ENCODE results near the gene ANKRD6.

Gene ANKRD6

DNA sequence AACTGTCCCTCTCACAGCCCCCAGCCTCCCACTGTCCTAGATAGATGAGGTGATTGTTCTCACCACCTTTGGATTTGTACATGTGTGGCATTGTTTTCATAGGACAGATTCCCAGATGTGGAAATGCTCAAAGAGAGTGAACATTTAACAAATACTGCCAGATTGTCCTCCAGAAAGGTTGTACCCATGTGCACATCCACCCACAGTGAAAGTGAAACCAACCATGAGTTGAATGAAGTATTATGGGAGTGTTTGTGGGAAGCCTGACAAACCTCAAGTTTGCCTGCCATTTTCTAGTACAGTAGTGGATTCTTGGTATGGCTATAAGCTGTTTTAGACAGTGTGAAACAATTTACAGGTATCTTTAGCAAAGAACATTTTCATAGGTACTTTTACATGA, 42.7 kb downstream of the ANKRD6 start:
- DNase-seq: no peak

DNA sequence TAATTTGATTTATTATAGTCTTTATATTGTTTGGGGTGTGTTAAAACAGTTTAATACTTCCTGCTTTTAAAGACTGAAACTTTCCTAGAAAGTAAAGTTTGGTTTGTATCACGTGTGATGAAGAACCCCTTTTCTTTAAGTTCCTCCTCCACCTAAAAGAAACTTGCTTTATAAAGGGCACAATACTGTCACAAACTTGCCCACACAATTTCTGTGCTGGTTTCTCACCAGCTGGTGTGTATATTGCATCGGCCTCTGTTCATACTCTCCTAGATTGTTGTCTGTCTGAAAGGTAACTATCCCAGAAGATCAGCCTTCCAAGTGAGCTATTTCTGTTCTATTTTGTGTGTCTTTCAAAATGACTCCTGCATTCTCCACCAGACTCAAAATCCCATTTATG, 46.9 kb downstream of the ANKRD6 start:
- no peak for DNase-seq

DNA sequence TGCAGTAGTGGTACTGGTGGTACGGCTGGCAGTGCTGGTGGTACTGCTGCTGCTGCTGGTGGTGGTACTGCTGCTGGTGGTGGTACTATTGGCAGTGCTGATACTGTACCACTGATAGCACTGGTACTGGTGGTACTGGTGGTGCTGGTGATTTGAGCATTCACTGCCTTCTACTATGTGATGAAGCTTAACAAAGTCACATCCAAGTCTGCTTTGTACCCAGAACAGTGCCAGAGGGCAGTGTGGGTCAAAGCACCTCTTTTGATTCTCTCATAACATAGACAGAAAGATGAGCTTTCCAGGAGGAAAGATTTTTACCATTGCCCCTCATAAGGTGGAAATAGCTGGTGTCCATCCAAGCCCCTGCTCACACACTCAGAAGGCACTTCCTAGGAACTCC, 48.7 kb downstream of the ANKRD6 start:
- no peak for DNase-seq

DNA sequence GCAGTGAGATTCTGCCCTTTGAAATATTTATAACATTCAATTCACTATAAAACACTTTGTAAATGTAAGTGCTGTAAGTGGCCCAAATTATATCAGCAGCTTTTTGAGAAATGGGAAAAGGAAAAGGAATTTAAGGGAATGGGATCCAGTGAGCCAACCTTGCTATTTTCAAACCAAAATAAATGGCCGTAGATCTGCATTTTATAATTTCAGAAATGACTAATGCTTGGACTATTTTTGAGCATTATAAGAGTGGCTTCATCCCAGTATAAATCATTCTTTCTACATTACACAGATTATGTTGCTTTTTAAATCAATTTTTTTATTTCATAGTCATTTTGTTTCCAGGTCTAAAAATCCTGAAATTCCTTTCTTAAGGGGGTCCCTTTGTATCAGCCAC, 49.2 kb downstream of the ANKRD6 start:
- no peak for DNase-seq

DNA sequence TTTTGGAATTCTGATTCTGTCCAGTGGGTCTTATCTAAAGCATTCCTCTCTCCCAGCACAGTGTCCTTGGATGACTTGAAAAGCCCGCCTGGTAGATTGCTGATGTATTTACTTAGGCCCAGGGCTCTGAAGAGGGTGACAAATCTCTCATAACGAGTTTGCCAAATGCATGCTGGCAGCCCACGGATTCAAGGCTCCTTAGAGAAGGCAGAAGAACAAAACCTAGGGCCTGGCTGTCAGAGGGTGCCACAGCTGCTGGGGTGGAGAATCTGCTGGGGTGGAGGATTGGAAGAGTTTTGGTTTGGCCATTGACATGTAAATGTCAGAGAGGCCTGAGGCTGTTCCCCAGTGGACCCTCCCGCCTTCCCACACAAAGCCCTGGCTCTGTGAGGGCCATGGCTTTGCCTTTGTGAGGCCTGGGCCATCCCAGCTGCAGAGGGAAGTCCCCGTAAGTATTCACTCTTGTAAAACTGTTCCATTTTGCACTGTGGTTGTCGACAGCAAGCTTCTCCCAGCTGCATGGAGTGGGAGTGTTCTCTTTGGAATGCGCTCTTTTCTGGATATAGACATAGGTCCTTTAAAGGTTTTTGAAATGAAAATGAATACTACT, 50.3 kb downstream of the ANKRD6 start:
- DNase-seq: peak; percentile 86

DNA sequence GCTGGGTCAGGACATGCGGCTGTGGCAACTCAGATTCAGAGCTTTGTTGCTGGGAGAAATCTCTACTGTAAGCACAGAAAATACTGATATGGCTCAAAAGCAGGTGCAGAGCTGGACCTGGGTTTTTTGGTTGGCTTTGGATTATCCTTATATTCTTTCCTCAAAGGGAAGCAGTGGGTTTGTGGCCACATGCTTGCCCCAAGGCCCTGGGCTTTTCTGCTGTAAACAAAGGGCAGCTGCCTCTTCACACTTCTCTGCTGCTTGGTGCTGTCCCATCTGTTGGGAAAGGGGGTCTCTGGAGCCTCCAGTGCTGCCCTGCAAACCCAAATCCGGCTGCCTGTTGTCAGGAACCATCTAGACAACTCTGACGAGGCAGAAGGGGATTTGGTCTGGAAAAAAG, 52.4 kb downstream of the ANKRD6 start:
- DNase-seq: no peak

DNA sequence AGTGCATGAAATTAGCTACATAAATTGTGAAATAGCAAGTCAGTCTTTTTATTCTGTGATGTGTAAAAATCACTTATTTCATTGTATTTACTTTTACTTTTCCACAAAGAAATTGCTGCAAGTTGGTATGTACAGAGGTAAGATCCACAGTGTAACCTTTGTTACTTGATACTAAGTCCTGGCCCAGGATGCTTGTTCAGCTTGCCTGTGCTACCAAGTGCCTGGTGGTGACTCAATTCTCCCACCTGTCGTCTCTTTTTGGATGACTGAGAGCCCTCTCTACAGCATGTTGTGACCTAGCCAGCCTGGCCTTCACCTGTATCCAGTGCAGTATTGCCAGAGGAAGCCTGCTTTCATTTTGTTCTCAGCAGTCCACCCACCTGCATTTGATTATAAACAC, 54.9 kb downstream of the ANKRD6 start:
- no peak for DNase-seq

DNA sequence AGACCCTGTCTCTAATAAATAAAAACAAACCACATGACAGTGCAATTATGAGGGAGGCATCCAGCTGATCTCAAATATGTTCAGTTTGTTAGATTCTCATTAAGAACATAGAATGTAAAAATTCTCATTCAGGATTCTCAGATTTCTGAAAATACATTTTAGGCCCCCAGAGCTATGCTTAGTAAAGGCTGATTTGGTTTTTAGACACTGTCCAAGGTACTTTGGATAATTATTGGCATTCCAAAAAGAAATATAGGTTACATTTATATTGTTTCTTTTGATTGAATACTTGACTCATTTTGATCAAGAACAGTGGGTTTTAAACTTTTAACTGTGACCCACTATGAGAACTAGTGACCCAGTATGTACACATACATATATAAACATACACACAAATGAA, 55.5 kb downstream of the ANKRD6 start:
- DNase-seq: no peak

DNA sequence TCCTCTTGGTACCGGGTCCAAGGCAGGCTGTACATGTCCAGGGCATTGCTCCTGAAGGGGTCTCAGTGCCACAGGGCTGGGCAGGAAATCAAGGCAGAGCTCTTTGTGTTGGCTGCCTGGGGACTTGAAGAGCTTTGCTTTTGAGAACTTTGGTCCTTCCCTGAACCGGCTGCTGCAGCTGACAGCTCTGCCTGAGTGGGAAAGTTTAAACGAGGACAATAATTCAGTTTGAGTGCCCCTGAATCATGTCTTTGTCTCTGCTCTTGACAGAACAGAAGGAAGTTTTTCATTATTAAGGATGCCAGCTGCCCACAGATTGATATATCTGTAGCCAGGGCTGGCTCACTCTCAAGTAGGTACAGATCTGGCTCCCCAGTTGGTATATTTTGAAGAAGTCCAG, 56.1 kb downstream of the ANKRD6 start:
- no peak for DNase-seq

DNA sequence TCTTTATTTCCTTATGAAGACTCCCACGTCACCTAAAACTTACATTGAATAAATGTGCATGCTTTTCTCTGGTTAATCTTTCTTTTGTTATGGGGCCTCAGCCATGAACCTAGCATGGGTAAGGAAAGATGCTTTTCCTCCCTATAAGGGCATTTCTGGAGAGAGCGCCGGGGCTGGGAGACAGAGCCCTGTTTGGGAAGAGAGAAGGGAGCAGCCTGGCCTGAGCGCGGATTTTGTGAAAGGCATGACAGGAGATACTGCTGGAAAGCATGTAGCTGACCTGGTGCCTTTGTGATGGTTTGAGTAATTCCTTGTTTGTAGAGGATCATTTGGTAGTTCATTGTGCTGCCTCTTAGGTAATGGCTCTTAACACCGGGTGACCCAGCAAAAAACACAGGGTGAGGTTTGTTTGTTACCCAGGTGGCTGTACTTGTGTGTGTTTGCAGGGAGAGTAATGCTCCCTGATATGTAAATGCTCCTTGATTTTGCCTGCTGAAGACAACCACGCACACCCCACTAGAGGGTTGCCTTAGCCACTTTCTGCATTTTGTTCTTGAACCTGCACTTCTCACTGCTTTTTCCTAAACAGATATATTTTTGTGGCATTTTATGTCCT, 59.2 kb downstream of the ANKRD6 start:
- no peak for DNase-seq

DNA sequence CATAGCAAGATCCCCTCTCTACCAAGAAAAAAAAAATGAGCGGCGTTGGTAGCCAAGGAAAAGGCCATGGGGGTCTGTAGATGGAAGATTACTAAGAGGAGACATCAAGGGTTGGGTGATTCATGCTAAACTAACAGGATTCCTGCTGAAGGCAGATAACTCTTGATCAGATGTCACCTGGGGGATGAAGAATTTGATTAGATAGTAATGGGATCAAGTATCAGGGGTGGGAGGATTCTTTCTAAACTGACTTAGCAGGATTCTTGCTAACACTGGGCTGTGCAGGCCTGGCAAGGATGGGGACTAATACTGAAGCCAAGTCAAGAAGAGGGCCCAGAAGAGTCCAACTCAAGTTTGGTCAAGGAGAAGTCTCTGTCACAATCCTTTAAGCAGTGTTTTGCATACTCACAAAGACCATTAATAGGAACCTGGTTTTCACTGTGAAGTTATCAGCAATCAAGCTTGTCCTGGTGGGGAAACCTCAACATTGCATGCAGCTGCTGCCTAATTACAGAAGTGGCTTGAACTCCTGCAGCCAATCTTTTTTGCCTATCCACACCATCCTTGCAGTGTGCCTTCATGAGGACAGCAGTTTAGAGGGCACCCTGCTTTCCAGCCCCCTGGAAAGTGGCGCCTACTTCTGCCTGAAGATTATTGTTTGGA, 61.3 kb downstream of the ANKRD6 start:
- no peak for DNase-seq

DNA sequence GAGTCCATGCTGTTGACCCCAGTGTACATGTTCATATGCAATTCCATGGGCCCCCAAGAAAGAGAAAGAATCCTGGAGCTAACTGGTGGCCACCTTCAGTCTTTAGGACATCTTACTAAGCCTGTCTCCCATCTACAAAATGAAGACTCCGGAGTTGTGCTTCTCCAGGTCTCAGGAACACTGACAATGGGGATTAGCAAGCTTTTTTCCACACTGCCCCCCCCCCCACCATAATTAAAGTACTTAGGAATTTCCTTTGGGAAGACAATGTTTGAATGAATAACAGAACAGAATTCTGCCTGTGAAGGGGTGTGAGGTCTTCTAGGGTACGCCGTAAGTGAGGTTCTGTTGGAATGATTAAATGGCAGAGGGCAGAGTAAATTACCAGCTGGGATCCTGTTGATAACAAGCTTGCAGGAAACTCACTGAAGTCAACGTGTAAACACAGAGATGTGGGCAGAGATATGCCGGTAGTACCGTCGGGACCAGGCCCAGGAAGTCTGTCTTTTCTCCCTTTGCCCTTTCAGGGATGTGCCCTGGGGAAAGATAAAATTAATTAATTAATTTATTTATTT, 63.1 kb downstream of the ANKRD6 start:
- DNase-seq: no peak

DNA sequence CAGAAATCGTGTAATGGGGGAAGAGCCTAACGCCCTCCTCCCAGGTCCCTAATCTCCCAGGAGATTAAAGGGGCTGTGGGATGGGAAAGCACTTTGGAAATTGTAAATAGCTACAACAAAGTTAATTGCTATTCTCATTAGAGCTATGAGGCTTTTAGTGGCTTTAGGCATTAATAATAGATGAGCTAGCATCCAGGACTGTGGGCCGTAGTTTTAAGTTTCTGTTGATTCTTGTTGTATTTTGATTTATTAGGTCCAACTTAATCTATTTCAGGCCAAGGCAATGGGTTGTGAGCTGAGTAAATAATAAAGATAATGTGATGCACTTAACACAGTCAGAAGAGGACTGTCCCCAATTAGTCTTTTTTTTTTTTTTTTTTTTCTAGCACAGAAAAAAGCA, 67.7 kb downstream of the ANKRD6 start:
- DNase-seq: no peak

DNA sequence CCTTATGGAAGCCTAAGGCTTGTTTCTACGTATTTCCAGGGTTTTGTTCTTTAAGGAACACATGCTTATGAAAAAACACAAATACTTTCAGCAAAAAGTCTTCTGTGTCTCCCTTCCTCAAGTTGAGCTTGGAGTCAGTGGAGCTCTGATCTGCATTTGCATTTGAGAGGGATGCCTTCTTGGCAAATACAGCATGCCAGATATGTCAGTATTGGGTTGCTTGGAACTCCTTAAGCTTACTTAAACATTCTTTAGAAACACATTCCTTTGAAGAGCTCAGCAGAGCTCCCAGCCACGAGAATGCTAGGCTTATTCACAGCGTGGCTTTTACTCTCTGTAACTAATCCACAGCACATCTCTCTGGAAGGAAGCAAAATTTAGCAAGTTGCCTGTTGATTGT, 68.3 kb downstream of the ANKRD6 start:
- DNase-seq: peak; percentile 79

DNA sequence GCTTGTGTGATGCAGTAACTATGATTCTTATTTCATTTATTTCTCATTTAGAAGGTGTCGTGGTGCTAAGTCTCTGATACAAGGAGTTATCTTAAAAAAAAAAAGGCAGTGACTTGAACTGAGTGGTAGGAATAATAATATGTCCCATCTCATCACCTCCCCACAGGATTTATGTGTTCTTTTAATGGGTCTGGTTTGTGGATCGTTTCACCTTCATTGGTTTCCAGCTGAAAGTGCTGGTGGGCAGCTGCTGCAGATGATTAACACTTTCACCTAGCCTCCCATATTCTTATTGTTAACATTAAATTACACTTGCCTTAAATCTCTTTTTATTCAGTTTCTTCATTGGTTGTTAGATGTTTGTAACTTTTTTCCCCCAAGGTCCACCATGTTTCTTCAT, 68.8 kb downstream of the ANKRD6 start:
- DNase-seq: no peak

DNA sequence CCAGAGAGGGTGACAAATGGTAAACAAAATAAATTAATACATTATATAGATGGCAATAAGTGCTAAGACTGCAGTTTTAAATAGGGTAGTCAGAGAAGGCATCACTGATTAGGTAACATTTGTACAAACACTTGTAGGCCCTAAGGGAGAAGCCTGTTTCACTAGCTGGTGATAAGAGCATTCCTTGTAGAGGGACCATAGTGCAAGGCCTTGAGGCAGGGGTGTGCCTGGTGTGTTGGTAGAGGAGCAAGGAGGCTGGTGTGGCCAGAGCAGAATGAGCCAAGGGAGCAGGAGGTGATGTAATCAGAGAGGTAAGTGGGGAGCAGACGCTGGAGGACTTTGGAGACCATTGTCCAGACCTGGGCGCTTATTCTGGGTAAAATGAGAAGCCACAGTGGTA, 70.7 kb downstream of the ANKRD6 start:
- DNase-seq: peak; percentile 73

DNA sequence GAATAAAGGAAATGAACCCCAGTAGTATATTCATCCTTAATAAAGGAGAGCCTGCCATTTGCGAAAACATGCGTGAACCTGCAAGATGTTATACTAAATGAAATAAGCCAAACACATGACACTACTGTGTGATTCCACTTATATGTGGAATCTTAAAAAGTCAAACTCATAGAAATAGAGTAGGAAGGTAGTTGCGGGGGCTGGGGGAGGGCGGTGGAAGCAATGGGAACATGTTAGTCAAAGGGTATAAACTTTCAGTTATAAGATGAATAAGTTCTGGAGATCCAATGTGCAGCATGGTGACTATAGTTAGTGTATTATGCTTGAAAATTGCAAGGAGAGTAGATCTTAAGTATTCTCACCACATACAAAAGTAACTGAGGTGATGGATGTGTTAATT, 72.9 kb downstream of the ANKRD6 start:
- no peak for DNase-seq

DNA sequence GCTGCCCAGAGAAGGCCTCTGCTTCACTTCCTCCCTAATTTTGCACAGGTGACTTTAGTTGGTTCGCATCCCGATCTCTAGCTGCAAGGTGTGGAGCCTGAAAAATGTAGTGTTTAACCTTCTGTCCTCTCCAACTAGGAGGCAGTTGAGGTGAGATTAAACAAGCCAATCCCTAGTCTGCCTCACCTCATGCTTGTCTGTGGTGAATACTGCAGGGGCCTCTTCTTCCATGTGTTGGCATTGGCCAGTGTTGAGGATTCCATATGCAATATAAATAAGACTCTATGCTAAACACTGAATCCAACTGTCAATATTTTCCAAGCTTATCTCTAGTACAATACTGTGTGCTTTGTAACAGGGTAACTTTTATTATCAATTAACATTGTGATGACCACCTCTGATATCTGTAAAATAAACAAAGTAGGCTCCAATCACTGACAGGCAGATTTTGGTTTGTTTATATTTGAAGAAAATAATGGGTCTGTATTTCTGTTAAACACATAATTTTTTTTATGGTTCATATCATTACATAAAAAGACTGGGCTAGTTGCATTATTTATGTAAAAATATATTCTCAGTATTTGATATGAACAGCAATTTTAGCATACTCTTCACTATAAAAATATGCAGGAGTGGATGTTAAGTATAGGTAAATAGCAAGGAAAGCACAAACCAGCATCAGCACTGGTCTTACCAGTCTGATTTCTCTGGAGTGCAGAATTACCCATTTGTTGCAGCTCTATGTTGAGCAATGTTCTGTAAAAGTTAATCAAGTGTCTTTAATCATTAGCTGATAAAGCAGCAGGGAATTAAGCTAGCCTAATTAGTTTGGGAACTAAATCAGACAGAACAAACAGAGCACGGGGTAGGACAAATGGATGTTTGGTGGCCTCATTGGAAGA, 74.0 kb downstream of the ANKRD6 start:
- DNase-seq: no peak

DNA sequence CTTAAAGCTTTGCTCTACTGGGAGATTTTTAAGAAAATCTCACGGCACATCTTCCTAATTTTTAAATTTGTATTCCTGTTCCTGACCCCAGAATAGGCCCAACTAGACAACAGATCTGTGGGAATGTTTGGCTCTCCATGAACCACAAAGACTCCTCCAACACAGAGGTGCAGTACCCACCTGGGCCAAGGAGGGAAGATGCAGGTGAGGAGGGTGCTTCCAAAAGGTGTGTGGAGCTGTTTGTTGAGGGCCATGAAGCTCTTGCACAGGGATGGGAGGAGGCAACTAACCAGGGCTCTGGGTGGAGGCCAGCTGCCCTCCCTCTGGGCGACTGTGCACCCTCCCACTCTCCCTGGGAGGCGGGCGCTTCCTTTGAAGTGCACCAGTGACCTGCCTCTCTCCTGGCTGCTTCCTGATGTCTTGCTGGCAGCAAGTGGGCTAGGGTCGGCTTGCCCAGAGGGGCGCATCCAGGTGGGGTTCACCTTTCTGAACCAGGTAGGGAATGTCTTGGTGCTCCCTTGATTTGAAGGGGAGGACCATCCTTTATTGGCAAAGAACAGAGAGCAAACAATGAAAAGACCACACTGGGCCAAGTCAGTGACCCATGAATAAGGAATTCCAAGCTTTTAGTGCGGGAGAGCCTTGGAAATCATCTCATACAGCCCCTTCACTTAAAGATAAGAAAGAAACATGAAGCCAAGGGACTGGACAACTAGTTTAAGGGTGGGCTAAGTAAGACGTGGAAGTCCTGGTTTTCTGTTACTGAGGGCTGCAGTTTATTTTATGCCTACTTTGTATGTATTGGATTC, 76.0 kb downstream of the ANKRD6 start:
- DNase-seq: peak; percentile 71

DNA sequence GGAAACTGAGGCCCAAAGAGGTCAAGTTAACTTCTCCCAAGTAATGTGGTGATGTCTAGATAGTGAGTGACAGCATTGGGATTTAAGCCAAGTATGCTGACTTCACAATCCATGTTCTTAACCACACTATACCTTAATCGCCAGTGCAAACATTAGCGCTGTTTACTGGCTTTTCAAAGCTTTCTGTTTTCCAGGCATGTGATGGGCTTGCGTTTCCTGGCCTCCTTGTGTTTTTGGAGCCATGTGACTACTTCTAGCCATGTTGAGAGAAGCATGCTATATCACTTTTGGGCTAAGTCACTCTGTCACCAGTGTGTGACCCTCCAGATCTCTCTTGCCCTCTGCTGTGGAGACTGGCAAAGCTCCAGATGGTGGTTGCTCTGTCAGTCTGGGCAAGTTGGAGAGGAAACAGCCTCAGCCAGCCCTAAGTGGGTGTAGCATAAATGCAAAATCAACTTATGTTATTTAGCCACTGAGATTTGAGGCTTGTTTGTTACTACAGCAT, 76.9 kb downstream of the ANKRD6 start:
- DNase-seq: no peak

DNA sequence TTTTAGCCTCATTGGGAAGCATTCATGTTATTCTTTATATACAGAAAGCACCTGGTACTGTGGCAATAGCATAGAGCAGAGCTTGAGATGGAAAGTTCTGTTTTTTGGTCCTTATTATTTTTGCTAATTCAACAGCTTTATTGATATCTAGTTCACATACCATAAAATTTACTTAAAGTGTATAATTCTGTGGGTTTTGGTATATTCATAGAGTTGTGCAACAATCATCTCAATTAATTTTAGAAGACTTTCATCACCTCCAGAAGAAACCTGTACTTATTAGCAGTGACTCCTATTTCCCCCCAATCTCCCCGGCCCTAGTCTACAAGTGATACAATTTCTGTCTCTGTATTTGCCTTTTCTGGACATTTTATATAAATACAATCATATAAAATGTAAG, 77.4 kb downstream of the ANKRD6 start:
- no peak for DNase-seq

DNA sequence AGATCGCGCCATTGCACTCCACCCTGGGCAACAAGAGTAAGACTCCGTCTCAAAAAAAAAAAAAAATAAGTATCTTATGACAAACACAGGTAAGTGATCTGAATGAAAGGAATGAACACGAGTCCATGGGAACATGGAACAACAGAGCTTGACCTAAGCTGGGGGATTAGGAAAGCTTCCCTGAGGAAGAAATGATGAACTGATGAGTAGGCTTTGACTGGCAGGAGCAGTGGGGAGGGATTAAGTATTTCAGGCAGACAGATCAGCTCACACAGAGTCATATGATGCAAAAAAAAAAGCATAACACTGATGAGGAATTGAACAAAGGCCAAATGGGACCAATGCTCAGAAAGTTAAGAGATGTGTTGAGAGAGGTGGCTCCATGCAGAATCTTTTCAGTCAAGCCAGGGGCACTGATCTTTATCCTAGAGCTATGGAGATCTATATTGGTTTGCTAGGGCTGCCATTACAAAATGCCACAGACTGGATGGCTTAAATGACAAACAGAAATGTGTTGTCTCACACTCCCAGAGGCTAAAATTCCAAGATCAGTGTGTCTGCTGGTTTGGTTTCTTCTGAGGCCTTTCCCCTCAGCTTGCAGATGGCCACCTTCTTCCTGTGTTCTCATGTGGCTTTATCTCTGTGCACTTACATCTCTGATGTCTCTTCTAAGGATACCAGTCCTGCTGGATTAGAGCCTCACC, 85.6 kb downstream of the ANKRD6 start:
- no peak for DNase-seq
